Stimulated activated CD4-positive, alpha-beta T cell treated with anti-CD3 and anti-CD28 coated beads, TNF-alpha, amount 100 ng/mL, for 1 hour (primary cell): Measurements from ENCODE around the gene BHLHE23.
"Not testable (repeated sequence)": the region's sequence is repeated elsewhere in the genome, so short reads cannot be mapped to it uniquely, and the experiment has no call there.

Source experiments
- DNase-seq, 3 donors: peaks; one replicate each; pipeline ENCODE4 v3.0.0-alpha.2; 2020; ENCODE audit warnings: low read depth in 3 of 3, low spot score in 1 of 3

The BHLHE23 gene

DNA sequence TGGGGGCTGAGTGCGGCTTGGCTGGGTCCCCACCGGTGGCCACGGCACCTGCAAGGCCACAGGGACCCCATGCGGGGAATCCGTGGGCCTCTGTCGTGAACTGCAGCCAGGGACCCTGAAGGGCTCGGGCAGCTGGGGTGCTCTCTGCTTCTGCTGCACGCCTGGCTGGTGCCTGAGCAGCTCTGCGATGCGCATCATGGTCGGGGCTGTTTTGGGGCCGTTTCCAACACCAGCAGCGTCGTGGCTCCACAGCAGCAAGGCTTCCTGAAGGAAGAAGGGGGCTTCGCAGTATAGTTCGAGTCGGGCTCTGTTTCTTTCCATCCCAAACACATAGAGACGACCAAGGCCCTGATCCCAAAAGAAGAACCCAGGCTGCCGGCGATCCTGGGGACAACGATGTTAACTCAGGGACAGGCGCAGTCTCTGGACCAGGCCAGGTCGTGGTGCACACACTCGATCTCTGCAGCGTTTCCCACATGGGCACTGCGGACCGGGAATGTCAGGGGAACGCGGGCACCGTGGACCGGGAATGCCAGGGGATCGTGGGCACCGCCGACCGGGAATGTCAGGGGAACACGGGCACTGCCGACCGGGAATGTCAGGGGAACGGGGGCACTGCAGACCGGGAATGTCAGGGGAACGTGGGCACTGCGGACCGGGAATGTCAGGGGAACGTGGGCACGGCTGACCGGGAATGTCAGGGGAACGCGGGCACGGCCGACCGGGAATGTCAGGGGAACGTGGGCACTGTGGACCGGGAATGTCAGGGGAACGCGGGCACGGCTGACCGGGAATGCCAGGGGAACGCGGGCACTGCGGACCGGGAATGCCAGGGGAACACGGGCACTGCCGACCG lies 36.8 kb upstream of the BHLHE23 start:
- DNase-seq: no peak

- DNase-seq: no peak
Observed at GRCh38 chr20:63042448-63043071, 35.8 kb upstream of the BHLHE23 start.

GRCh38 chr20:63041776-63042175 lies 35.0 kb upstream of the BHLHE23 start:
- no peak for DNase-seq

GRCh38 chr20:63037669-63038268 lies 31.0 kb upstream of the BHLHE23 start:
- no peak for DNase-seq

- DNase-seq: no peak
Observed at GRCh38 chr20:63036291-63036690, 29.5 kb upstream of the BHLHE23 start.

- DNase-seq: no peak
Observed at GRCh38 chr20:63035603-63036185, 28.9 kb upstream of the BHLHE23 start.

GRCh38 chr20:63034710-63035602 lies 28.2 kb upstream of the BHLHE23 start:
- not testable (repeated sequence) for DNase-seq

DNA sequence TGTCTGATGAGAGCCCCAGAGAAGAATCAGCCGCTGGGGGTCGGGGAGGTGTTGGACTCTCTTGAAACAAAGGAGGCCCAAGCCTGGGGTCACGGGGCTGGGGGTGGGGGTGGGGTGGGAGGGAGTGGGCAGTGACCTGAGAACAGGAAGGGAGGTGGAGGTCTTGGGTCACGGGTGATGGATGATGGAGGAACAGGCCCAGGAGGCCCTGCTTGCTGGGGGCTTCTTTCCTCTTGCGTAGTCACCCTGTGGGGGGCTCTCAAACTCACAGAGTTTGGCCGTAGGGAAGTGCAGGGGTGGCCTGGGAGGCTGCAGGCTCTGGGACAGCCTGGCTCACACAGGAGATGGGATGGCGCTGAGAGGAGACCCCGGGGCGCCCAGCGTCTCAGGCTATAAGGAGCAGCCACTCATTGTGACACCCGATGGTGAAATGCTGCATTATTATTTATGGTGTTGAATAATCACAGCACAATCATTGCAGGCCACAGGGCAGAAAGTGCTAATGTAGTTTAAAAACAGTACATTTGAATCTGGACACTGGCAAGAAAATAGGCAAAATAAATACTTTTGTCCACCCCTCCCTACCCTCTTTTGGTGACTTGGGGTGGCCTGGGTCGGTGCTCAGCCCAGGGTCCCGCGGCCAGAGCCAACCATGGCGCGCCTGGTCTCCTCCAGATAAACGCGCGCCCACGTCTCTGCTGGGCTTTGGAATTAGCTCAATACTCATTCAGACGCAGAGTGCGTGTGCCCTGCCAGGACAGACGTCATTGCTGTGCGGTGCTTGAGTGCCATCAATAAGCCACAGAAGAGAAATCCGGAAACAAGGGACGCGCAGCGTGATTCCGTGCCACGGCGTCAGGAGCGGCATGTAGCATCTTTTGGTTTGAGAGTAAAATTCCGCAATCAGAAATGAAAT lies 27.3 kb upstream of the BHLHE23 start:
- no peak for DNase-seq

DNA sequence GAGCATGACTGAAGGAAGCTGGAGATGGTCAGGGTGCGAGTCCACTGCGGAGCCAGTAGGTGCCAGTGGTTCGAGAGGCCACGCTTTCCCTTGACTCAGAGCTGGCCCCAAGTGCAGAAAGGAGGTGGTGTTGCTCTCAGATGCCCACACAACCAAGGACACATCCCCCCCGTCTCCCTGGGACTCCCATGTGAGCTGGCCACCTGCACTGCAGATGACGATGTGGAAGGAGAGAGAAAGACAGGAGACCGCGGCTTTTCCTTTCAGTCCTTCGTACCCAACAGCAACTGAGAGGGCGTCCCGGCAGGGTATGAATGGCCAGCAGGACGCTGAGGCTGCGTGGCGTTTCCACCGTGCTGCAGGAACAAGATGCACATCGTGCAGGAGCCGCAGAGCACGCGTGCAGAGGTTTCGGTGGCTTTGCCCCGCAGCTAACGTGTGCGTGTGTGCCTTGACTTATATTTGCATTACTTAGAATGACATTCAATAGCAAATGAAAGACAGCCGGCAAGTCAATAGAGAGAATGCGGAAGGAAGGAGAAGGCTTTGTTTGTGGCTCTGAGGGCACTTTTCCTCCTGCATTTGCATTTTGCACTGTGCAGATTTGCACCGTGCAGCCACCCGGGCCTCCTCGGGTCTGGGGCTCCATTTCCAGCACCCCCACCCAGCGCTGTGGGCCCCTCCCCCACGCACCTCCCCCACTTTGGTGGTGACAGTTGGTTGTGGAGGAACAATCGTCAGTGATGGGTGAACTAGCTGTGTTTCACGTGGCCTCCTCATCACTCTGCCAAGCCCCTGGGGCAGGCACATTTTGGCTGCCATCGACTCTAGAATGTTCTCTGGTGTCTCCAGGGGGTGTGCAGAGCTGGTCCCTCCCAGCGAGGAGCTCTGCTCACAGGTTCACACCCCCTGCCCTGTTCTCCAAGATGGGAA lies 26.4 kb upstream of the BHLHE23 start:
- DNase-seq: no peak

GRCh38 chr20:63032026-63032800 lies 25.4 kb upstream of the BHLHE23 start:
- DNase-seq: no peak

GRCh38 chr20:63031251-63032014 lies 24.7 kb upstream of the BHLHE23 start:
- DNase-seq: no peak

DNA sequence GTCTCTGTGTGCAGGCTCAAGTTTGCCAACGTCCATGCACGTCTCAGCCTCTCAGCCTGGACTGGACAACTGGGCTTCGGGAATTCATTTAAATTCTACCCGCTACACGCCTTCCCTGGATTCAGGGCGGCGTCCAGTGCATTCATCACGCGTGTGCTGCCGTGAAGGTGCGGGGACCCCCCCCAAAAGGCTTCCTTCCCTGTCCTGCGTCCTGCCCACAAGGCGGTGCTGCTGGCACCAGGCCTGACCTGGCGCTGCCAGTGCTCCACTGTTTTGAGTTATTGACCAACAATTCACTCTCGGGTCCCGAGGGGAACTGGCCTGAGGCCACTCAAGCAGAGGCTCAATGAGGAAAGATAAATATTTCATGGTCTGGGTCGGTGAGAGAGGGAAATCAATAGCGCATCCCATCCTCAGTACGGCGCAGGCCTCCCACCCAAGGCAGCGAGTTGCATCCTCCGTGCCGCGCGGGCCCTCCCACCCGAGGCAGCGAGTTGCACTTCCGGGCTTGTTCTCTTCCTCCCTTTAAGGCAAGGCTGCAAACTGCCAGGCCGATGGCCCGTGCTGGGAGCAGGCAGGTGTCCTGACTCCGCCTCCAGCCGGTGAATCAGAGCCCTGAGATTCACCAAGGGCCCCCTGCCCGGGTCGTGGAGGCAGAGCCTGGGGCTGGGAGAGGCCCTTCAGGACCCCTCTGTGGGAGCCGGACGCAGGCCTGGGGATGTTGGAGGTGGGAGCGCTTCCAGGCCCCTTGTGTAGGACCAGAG lies 22.8 kb upstream of the BHLHE23 start:
- no peak for DNase-seq

DNA sequence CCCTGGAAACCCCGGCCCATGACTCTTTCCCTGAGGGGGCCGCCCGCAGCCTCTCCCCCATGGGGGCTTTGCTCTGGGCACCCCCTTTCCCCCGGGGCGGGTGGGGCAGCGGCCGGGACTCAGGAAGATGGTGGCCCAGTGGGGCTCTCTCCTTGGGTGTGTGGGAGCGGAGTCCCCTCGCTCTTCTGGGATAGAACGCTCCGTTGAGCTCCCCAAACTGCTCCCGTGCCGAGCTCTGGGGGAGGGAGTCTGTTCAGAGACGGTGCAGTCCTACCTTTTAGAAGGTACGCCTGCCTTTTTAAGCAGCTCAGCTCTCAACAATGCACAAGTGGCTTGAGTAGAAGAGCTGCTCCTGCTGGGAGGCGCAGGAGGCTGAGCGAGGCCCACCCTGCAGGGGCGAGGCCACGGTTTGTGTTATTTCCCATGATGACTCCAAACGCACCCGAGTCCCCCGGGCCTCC lies 21.7 kb upstream of the BHLHE23 start:
- DNase-seq: no peak

DNA sequence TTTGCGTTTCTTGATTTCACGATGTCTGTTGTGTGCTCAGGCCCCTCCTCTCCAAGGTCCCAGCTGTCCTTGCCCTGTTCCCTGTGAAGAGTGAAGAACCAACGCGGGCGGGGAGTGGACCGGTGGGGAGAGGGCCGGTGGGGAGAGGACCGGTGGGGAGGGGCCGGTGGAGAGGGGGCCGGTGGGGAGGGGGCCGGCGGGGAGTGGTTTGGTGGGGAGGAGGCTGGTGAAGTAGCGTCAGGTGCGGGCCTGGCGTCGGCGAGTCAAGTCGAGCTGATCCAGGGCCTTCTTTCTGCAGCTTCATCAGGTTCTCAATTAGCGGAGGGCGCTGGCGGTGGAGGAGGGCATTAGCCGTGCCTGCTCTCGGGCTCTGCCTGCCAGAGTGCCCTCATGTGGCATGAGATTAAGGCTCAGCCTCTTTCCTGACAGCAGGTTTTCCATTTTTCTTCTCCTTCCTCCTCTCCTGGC lies 21.2 kb upstream of the BHLHE23 start:
- DNase-seq: no peak

- no peak for DNase-seq
Observed at GRCh38 chr20:63027221-63027921, 20.6 kb upstream of the BHLHE23 start.
